ENCODE results near the gene DGKQ. TPM values are rescaled to one million over a fixed set of nuclear protein-coding genes. Genes with fewer than 3 reads are reported as not detected.
A peak's percentile ranks its signal among the peaks of the same experiment; 100 is the strongest.

The DGKQ gene
- total and polyA plus RNA-seq, 9 of the 15 experiments (the other 6 are each of a cell fraction or from before 2014, with no cell fraction given): 0.17 to 22.0 (median 5.6) TPM

GRCh38 chr4:985123-985830 lies 11.9 kb upstream of the DGKQ start (continued):
- TF ChIP-seq ATF2 (CRISPR knock-in tag; IDR thresholded peaks at IDR 0.05) (no peak), STAG1 (CRISPR knock-in tag; IDR thresholded peaks at IDR 0.05; ENCODE audit: borderline replicate concordance) (no peak), CHCHD3 (CRISPR knock-in tag; IDR thresholded peaks at IDR 0.05) (no peak), ZBTB5 (IDR thresholded peaks at IDR 0.05) (no peak), SAFB (IDR thresholded peaks at IDR 0.05; ENCODE audit: borderline replicate concordance, low read depth, low read length) (no peak), NR2F6 (CRISPR knock-in tag; IDR thresholded peaks at IDR 0.05) (no peak), FOXA3 (CRISPR knock-in tag; conservative IDR thresholded peaks at IDR 0.05 in 1 of 2, IDR thresholded peaks at IDR 0.05 in 1 of 2) (no peak), TFAM (CRISPR knock-in tag; conservative IDR thresholded peaks at IDR 0.05) (no peak), CCNT2 (IDR thresholded peaks at IDR 0.05; ENCODE audit: borderline replicate concordance, extremely low read depth, insufficient read length, low read depth, low read length) (no peak), KDM5B (IDR thresholded peaks at IDR 0.05; ENCODE audit: insufficient replicate concordance, low read depth, low read length) (peak; percentile 66), ZNF395 (CRISPR knock-in tag; IDR thresholded peaks at IDR 0.05) (no peak; the same call in 1 of the 2 replicates), NFRKB (IDR thresholded peaks at IDR 0.05; ENCODE audit: low read depth) (no peak), SOX6 (IDR thresholded peaks at IDR 0.05) (peak; percentile 56), HDAC1 (IDR thresholded peaks at IDR 0.05) (0 out of 4 replicates have a peak, but pooled peaks of 1 of the 2 experiments have one; percentile 38), OTX1 (CRISPR knock-in tag; IDR thresholded peaks at IDR 0.05) (no peak), MEF2D (tag; conservative IDR thresholded peaks at IDR 0.05; ENCODE audit: low read depth) (no peak), RBM15 (IDR thresholded peaks at IDR 0.05; ENCODE audit: insufficient read depth, low read length) (no peak), TEAD1 (CRISPR knock-in tag; IDR thresholded peaks at IDR 0.05) (no peak), SP1 (CRISPR knock-in tag; IDR thresholded peaks at IDR 0.05) (no peak), ZFP1 (CRISPR knock-in tag; IDR thresholded peaks at IDR 0.05) (no peak), ZNF212 (CRISPR knock-in tag; IDR thresholded peaks at IDR 0.05) (no peak), RBM17 (IDR thresholded peaks at IDR 0.05; ENCODE audit: borderline replicate concordance, low read depth, low read length) (no peak), TAF9B (IDR thresholded peaks at IDR 0.05; ENCODE audit: partially characterized antibody) (peak; percentile 42), ZNF79 (CRISPR knock-in tag; IDR thresholded peaks at IDR 0.05; ENCODE audit: low read depth) (no peak), ETS2 (tag; IDR thresholded peaks at IDR 0.05; ENCODE audit: borderline replicate concordance, poor library complexity, severe bottlenecking) (no peak)
